ENCODE data around the gene P4HTM.

P4HTM gene

DNA sequence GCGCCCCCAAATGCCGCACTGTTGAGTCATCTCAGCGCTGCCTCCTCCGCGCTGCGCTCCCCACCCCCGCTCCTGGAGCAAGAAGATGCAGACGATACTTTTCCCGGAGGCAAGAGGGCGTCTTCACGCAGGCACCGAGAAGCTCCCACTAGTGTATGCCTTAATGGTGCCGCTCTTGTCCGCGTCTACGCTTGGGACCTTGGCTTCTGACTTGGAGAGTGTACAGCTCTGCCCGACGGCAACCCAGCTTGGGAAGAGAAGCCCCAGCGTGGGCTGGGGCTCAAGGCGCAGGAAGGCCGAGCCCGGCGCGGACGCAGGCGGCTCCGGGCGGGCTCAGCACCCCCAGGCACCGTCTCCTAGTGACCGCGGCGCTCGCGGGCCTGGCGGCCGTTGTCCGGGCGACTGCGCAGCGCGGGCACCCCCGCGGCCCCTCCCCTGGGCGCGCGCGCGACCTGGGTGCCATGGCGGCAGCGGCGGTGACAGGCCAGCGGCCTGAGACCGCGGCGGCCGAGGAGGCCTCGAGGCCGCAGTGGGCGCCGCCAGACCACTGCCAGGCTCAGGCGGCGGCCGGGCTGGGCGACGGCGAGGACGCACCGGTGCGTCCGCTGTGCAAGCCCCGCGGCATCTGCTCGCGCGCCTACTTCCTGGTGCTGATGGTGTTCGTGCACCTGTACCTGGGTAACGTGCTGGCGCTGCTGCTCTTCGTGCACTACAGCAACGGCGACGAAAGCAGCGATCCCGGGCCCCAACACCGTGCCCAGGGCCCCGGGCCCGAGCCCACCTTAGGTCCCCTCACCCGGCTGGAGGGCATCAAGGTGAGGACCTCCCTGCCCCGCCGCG is at the start of gene P4HTM:
TSS of gene P4HTM (plus strand) at position 446 of the 840 bp plus-strand sequence. CDS start at position 462, 16 bp downstream.
- peaks cover 11% of the 10 kb centered on the region for H3K36me3 Mint-ChIP-seq (ENCODE audit: low read depth)
- no peaks in the 10 kb centered on the region for H3K9me3 Mint-ChIP-seq
- peaks cover 50% of the 10 kb centered on the region for H3K4me1 Mint-ChIP-seq (ENCODE audit: low read depth)
- H3K4me3 Mint-ChIP-seq = peak within 1 kb of the TSS; percentile 90
- no peaks in the 10 kb centered on the region for H3K27me3 Mint-ChIP-seq
- H3K27ac Mint-ChIP-seq = peak within 1 kb of the TSS; percentile 91

DNA sequence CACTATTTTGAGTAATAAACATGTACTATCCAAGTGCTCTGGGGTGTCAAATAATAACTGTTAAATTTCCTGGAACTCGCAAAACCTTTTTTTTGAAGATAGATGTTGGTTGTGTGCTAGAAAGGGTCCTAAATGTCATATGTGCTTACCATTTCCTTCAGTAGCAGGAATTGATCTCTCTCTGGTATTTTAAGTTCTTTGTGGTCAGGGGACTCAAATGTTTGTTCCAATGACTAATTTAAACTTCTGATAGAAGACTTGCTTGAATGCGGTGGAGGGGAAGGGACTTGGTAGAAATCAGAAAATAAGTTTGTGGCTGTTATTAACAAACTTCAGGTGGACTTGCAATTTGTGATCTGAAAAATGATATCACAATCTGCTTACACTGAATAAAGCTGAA is 44.6 kb upstream of the P4HTM start:
- H3K4me3 Mint-ChIP-seq = peak overlapping the region; percentile 62
- no peaks in the 10 kb centered on the region for H3K27me3 Mint-ChIP-seq

GRCh38 chr3:48945891-48946549 is 44.0 kb upstream of the P4HTM start:
- H3K27me3 Mint-ChIP-seq = no peaks in the 10 kb centered on the region
- peaks cover 47% of the 10 kb centered on the region for H3K4me1 Mint-ChIP-seq (ENCODE audit: low read depth)
- H3K36me3 Mint-ChIP-seq (ENCODE audit: low read depth) = peaks cover 43% of the 10 kb centered on the region
- no peaks in the 10 kb centered on the region for H3K9me3 Mint-ChIP-seq
- peak overlapping the region; percentile 94 for H3K27ac Mint-ChIP-seq
- peak overlapping the region; percentile 62 for H3K4me3 Mint-ChIP-seq

More for the DNA sequence above, 44.6 kb upstream of the P4HTM start:
- H3K27ac Mint-ChIP-seq = peak overlapping the region; percentile 94
- peaks cover 44% of the 10 kb centered on the region for H3K36me3 Mint-ChIP-seq (ENCODE audit: low read depth)
- peaks cover 47% of the 10 kb centered on the region for H3K4me1 Mint-ChIP-seq (ENCODE audit: low read depth)
- H3K9me3 Mint-ChIP-seq = no peaks in the 10 kb centered on the region

- peaks cover 40% of the 10 kb centered on the region for H3K36me3 Mint-ChIP-seq (ENCODE audit: low read depth)
- no peak overlapping the region for H3K4me3 Mint-ChIP-seq
- H3K27ac Mint-ChIP-seq = no peak overlapping the region
- H3K4me1 Mint-ChIP-seq (ENCODE audit: low read depth) = peaks cover 37% of the 10 kb centered on the region
- H3K27me3 Mint-ChIP-seq = no peaks in the 10 kb centered on the region
- no peaks in the 10 kb centered on the region for H3K9me3 Mint-ChIP-seq
These were observed 40.7 kb upstream of the P4HTM start for GRCh38 chr3:48949376-48949717.

DNA sequence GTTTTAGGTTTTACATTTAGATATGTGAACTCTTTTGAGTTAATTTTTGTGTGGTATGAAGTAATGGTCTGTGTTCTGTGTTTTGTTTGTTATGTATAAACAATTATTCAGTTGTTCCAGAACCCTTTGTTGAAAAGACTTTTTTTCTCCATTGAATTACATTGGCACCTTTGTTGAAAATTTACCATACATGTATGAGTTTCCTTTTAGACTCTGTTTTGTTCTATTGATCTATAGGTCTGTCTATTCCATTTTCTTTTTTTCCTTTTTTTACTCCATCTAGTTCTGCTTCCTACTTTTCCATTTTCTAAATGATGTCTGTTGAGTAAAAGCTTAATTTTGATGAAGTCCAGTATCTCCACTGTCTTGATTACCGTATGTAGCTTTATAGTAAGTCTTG is 40.0 kb upstream of the P4HTM start:
- Mint-ChIP-seq H3K4me1 (ENCODE audit: low read depth) (peaks cover 30% of the 10 kb centered on the region), H3K9me3 (no peaks in the 10 kb centered on the region), H3K27me3 (no peaks in the 10 kb centered on the region), H3K27ac (no peak overlapping the region), H3K36me3 (ENCODE audit: low read depth) (peaks cover 38% of the 10 kb centered on the region), H3K4me3 (no peak overlapping the region)

DNA sequence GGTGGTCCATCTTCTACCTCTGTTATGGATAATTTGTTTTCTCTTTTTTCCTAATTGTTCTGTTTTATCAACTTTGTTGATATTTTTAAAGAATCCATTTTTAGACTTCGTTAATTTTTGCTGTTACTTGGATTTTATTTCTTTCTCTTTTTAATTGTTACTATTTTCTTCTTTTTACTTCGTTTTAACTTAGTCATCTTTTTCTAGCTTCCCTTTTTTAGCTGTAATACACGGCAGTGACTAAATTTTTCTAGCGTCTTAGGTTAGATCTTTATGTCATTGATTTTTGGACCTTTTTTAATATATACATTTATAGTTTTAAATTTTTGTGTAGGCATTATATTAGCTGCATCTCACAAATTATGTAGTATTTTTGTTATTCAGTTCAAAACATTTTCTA is 38.3 kb upstream of the P4HTM start:
- H3K4me3 Mint-ChIP-seq = no peak overlapping the region
- H3K36me3 Mint-ChIP-seq (ENCODE audit: low read depth) = peaks cover 29% of the 10 kb centered on the region
- no peaks in the 10 kb centered on the region for H3K27me3 Mint-ChIP-seq
- H3K4me1 Mint-ChIP-seq (ENCODE audit: low read depth) = peaks cover 13% of the 10 kb centered on the region
- no peak overlapping the region for H3K27ac Mint-ChIP-seq
- no peaks in the 10 kb centered on the region for H3K9me3 Mint-ChIP-seq

GRCh38 chr3:48952510-48953118 is 37.4 kb upstream of the P4HTM start:
- no peaks in the 10 kb centered on the region for H3K9me3 Mint-ChIP-seq
- H3K36me3 Mint-ChIP-seq (ENCODE audit: low read depth) = peaks cover 37% of the 10 kb centered on the region
- H3K4me3 Mint-ChIP-seq = no peak overlapping the region
- peaks cover 11% of the 10 kb centered on the region for H3K4me1 Mint-ChIP-seq (ENCODE audit: low read depth)
- H3K27ac Mint-ChIP-seq = peak overlapping the region; percentile 16
- H3K27me3 Mint-ChIP-seq = no peaks in the 10 kb centered on the region

GRCh38 chr3:48957006-48957705 is 32.9 kb upstream of the P4HTM start:
- Mint-ChIP-seq H3K36me3 (ENCODE audit: low read depth) (peaks cover 53% of the 10 kb centered on the region), H3K4me1 (ENCODE audit: low read depth) (peaks cover 6% of the 10 kb centered on the region), H3K27me3 (no peaks in the 10 kb centered on the region), H3K9me3 (no peaks in the 10 kb centered on the region), H3K27ac (no peak overlapping the region), H3K4me3 (no peak overlapping the region)

- Mint-ChIP-seq H3K4me3 (no peak overlapping the region), H3K27me3 (no peaks in the 10 kb centered on the region), H3K36me3 (ENCODE audit: low read depth) (peaks cover 48% of the 10 kb centered on the region), H3K4me1 (ENCODE audit: low read depth) (no peaks in the 10 kb centered on the region), H3K9me3 (no peaks in the 10 kb centered on the region), H3K27ac (no peak overlapping the region)
These were observed 29.1 kb upstream of the P4HTM start for GRCh38 chr3:48960841-48961413.

DNA sequence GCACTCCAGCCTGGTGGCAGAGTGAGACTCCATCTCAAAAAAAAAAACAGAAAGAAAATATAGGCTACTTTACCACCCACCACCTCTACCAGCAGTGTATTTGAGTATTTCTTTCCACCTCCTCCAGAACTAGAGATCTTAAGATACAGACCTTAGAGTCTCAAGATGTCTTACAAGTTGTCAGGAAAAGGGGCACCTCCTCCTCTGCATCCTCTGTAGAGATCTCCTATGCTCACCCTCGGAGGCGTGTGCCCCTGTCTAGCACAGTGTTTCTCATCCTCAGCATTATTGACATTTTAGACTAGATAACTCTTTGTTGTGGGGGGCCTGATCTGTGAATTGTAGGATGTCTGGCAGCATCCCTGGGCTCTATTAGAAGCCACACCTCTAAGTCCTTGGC is 27.7 kb upstream of the P4HTM start:
- no peak overlapping the region for H3K4me3 Mint-ChIP-seq
- H3K27ac Mint-ChIP-seq = peak overlapping the region; percentile 22
- H3K27me3 Mint-ChIP-seq = no peaks in the 10 kb centered on the region
- no peaks in the 10 kb centered on the region for H3K9me3 Mint-ChIP-seq
- peaks cover 3% of the 10 kb centered on the region for H3K4me1 Mint-ChIP-seq (ENCODE audit: low read depth)
- H3K36me3 Mint-ChIP-seq (ENCODE audit: low read depth) = peaks cover 46% of the 10 kb centered on the region

- Mint-ChIP-seq H3K36me3 (ENCODE audit: low read depth) (peaks cover 48% of the 10 kb centered on the region), H3K27me3 (no peaks in the 10 kb centered on the region), H3K4me3 (no peak overlapping the region), H3K4me1 (ENCODE audit: low read depth) (peaks cover 3% of the 10 kb centered on the region), H3K27ac (no peak overlapping the region), H3K9me3 (no peaks in the 10 kb centered on the region)
These were observed 27.1 kb upstream of the P4HTM start for GRCh38 chr3:48962939-48963338.

DNA sequence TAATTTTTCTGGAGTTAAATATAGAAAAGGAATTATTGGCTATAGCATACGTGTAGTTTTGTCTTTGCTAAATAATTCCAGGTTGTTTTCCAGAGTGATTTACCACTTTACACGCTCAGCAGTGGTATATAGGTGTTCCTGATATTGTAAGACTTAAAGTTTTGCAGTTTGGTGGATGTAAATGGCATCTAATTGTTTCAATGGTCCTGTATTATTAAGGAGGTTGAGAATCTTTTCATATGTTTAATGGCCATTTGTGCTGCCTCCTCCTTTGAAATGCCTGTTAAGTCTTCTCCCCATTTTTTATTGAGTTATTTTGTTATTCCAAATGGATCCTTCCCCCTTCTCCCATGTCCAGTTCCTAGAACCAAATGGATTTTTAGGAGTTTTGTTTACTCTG is 26.4 kb upstream of the P4HTM start:
- H3K27ac Mint-ChIP-seq = no peak overlapping the region
- H3K4me3 Mint-ChIP-seq = no peak overlapping the region
- H3K27me3 Mint-ChIP-seq = no peaks in the 10 kb centered on the region
- H3K9me3 Mint-ChIP-seq = no peaks in the 10 kb centered on the region
- H3K36me3 Mint-ChIP-seq (ENCODE audit: low read depth) = peaks cover 49% of the 10 kb centered on the region
- peaks cover 3% of the 10 kb centered on the region for H3K4me1 Mint-ChIP-seq (ENCODE audit: low read depth)

DNA sequence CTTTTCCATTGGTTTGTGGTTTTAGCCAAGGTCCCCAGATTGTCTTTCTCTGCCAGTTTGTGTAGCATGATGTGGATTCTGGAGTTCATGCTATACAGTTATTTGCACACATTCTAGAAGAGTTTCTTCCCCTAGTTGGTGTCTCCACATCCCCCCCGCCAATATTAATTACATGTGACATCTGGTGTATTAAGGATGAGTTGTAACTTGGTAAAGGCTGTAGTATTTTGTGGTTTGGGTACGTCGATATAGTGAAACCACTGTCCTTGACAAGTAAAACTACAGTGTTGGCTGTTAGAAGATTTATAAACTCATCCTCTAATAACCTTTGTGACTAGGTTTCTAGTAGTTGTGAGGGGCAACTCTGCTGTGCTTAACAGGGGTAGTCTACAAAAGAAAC is 23.7 kb upstream of the P4HTM start:
- Mint-ChIP-seq H3K27me3 (no peaks in the 10 kb centered on the region), H3K36me3 (ENCODE audit: low read depth) (peaks cover 66% of the 10 kb centered on the region), H3K4me3 (no peak overlapping the region)

GRCh38 chr3:48966876-48967361 is 23.1 kb upstream of the P4HTM start:
- Mint-ChIP-seq H3K4me1 (ENCODE audit: low read depth) (peaks cover 3% of the 10 kb centered on the region), H3K4me3 (no peak overlapping the region), H3K27me3 (no peaks in the 10 kb centered on the region), H3K9me3 (no peaks in the 10 kb centered on the region), H3K36me3 (ENCODE audit: low read depth) (peaks cover 66% of the 10 kb centered on the region), H3K27ac (no peak overlapping the region)

More for the DNA sequence above, 23.7 kb upstream of the P4HTM start:
- H3K27ac Mint-ChIP-seq = no peak overlapping the region
- peaks cover 3% of the 10 kb centered on the region for H3K4me1 Mint-ChIP-seq (ENCODE audit: low read depth)
- no peaks in the 10 kb centered on the region for H3K9me3 Mint-ChIP-seq

Data from stimulated activated naive CD8-positive, alpha-beta T cell treated with anti-CD3 and anti-CD28 coated beads, Interleukin-15, Interleukin-2, amounts not matched to agents 100 ng/mL and 50 ng/mL, for 24 hours (primary cell).